Panc1 (cell line): ENCODE measurements around the gene TMEM131. TPM values are rescaled to one million over a fixed set of nuclear protein-coding genes. Genes with fewer than 3 reads are reported as not detected.

Experiments used
- ATAC-seq: fragments of 200-7000 bp; cut with Tn5 transposase; 2 replicates; pipeline ENCODE4 v1.9.1; 2020; ENCODE audit warnings: mild to moderate bottlenecking, moderate library complexity
- BruUV-seq: library from RNA; stranded (reverse); fragments of 400-500 nt; replicated peaks from 2 replicates; lab custom pipeline; 2021; lab: Mats Ljungman, UMichigan
- CTCF ChIA-PET: fragments of 300-600 bp; sonication (Branson Sonifier 250); formaldehyde crosslinking; loops from one replicate; lab custom pipeline; 2022; ENCODE audit warnings: antibody characterized with exemption; lab: Charles Lee
- POLR2A ChIA-PET: fragments of 300-600 bp; sonication (Branson Sonifier 250); formaldehyde crosslinking; loops from one replicate; lab custom pipeline; 2022; ENCODE audit warnings: antibody characterized with exemption; lab: Charles Lee
- DNase-seq: peaks from one replicate; pipeline ENCODE4 v3.0.0-alpha.2; 2010; ENCODE audit warnings: low read depth, low spot score
- H3K27ac ChIP-seq: 2 replicates; pipeline ENCODE4 v1.5.1; 2011; ENCODE audit warnings: mild to moderate bottlenecking, low read length, inconsistent platforms
- H3K27me3 ChIP-seq: fragments of 200-500 bp; sonication (Bioruptor generic); 2 replicates; pipeline ENCODE4 v1.6.0; 2014; ENCODE audit warnings: low read length, inconsistent platforms; ENCODE audit not compliant: control insufficient read depth, insufficient read depth
- H3K36me3 ChIP-seq: fragments of 200-500 bp; sonication (Bioruptor generic); 2 replicates; pipeline ENCODE4 v1.5.1; 2014; ENCODE audit warnings: inconsistent platforms, mild to moderate bottlenecking, low read length, moderate library complexity; ENCODE audit not compliant: control insufficient read depth, insufficient read depth
- H3K4me1 ChIP-seq: 2 replicates; pipeline ENCODE4 v1.5.1; 2011; ENCODE audit warnings: inconsistent platforms, mild to moderate bottlenecking, low read length, moderate library complexity; ENCODE audit not compliant: control insufficient read depth, insufficient read depth
- H3K4me3 ChIP-seq, 2 experiments: 2 replicates each; pipeline ENCODE4 v1.5.1; 2011 to 2012; ENCODE audit warnings: low read depth in 2 of 2, low read length in 2 of 2, mild to moderate bottlenecking in 2 of 2, inconsistent platforms in 1 of 2, moderate library complexity in 1 of 2
- H3K9me3 ChIP-seq: fragments of 200-500 bp; sonication (Bioruptor generic); 2 replicates; pipeline ENCODE4 v1.5.1; 2014; ENCODE audit warnings: low read depth, mild to moderate bottlenecking, inconsistent platforms, low read length, moderate library complexity; ENCODE audit not compliant: control insufficient read depth, insufficient read depth
- POLR2AphosphoS5 ChIP-seq: IDR thresholded peaks from 2 replicates; pipeline ENCODE4 v1.6.1; 2012; ENCODE audit warnings: mild to moderate bottlenecking, low read depth, low read length, moderate library complexity
- REST ChIP-seq, 2 experiments: IDR thresholded peaks; 2 replicates each; pipeline ENCODE4 v1.6.1; 2011 to 2012; ENCODE audit warnings: low read depth in 2 of 2, control low read depth in 1 of 2, low read length in 1 of 2, mild to moderate bottlenecking in 1 of 2, moderate library complexity in 1 of 2; ENCODE audit not compliant: insufficient read depth in 1 of 2
- SIN3A ChIP-seq: IDR thresholded peaks from 2 replicates; pipeline ENCODE4 v1.6.1; 2012; ENCODE audit warnings: low read depth, mild to moderate bottlenecking, low read length, moderate library complexity, borderline replicate concordance; ENCODE audit not compliant: insufficient read depth
- TCF7L2 ChIP-seq: IDR thresholded peaks from 2 replicates; pipeline ENCODE4 v1.6.1; 2011; ENCODE audit warnings: mild to moderate bottlenecking, low read depth, low read length, inconsistent platforms
- in situ Hi-C: cut with HindIII; loops from 2 replicates; pipeline ENCODE4 v1.10.0; 2016; ENCODE audit warnings: low sequenced_read_pairs, low pct_unique_long_range_greater_than_20kb
- intact Hi-C: fragments of 100-400 bp; cut with micrococcal nuclease; formaldehyde crosslinking; loops from one replicate; pipeline ENCODE4 v1.10.0; 2022; ENCODE audit not compliant: unreplicated experiment
- total RNA-seq: library from RNA; stranded (reverse); gene quantifications from one replicate; pipeline ENCODE4 v1.2.1, GENCODE V29; 2021; ENCODE audit not compliant: unreplicated experiment
- TF ChIP-seq, protein P1 (sequence below): fragments of 450-650 bp; IDR thresholded peaks from 2 replicates; pipeline ENCODE4 v1.5.1; 2017; ENCODE audit warnings: mild to moderate bottlenecking

Gene TMEM131
- total RNA-seq, 1 experiment from 2014 or later: 43.4 TPM

- Histone ChIP-seq H3K4me3 (no peak overlapping the region), H3K27me3 (no peaks in the 10 kb centered on the region), H3K4me1 (peaks cover 12% of the 10 kb centered on the region), H3K9me3 (no peaks in the 10 kb centered on the region), H3K27ac (no peak overlapping the region), H3K36me3 (peaks cover 3% of the 10 kb centered on the region; the same call in 1 of the 2 replicates)
- POLR2A ChIA-PET: no interaction called here
- ATAC-seq (no peak), DNase-seq (no peak)
- in situ Hi-C loops: no loop called here
- CTCF ChIA-PET: no interaction called here
- no TSS peak for BruUV-seq
- intact Hi-C loops: loop anchor here (10.0 kb wide), 1 partner anchor 387 kb away; no protein-coding TSS in a partner anchor
- no peak for TF ChIP-seq POLR2AphosphoS5
- TF ChIP-seq TCF7L2: no peak
- TF ChIP-seq, protein P1, sequence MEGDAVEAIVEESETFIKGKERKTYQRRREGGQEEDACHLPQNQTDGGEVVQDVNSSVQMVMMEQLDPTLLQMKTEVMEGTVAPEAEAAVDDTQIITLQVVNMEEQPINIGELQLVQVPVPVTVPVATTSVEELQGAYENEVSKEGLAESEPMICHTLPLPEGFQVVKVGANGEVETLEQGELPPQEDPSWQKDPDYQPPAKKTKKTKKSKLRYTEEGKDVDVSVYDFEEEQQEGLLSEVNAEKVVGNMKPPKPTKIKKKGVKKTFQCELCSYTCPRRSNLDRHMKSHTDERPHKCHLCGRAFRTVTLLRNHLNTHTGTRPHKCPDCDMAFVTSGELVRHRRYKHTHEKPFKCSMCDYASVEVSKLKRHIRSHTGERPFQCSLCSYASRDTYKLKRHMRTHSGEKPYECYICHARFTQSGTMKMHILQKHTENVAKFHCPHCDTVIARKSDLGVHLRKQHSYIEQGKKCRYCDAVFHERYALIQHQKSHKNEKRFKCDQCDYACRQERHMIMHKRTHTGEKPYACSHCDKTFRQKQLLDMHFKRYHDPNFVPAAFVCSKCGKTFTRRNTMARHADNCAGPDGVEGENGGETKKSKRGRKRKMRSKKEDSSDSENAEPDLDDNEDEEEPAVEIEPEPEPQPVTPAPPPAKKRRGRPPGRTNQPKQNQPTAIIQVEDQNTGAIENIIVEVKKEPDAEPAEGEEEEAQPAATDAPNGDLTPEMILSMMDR: no peak
- TF ChIP-seq SIN3A: no peak
- no peak for TF ChIP-seq REST (IDR thresholded peaks at IDR 0.05; ENCODE audit: insufficient read depth in 1 of 2, low read depth in 2 of 2, low read length in 1 of 2)
Observed at GRCh38 chr2:97997784-97998392, 2.1 kb upstream of the TMEM131 start.

GRCh38 chr2:97996679-97997078 is 931 bp upstream of the TMEM131 start:
- in situ Hi-C loops: no loop called here
- POLR2A ChIA-PET: no interaction called here
- TF ChIP-seq REST (IDR thresholded peaks at IDR 0.05; ENCODE audit: insufficient read depth in 1 of 2, low read depth in 2 of 2, low read length in 1 of 2) (no peak), POLR2AphosphoS5 (no peak), TCF7L2 (no peak)
- TF ChIP-seq, protein P1: no peak

More at GRCh38 chr2:97996679-97997078, 931 bp upstream of the TMEM131 start:
- H3K4me3 ChIP-seq: peak overlapping the region; percentile 81 to 96
- intact Hi-C loops: loop anchor here (10.0 kb wide), 1 partner anchor 388 kb away; no protein-coding TSS in a partner anchor
- no TSS peak for BruUV-seq
- no peaks in the 10 kb centered on the region for H3K27me3 ChIP-seq
- no peaks in the 10 kb centered on the region for H3K9me3 ChIP-seq
- DNase-seq: no peak
- H3K36me3 ChIP-seq: peaks cover 3% of the 10 kb centered on the region; the same call in 1 of the 2 replicates
- peak overlapping the region; percentile 92 for H3K27ac ChIP-seq
- no peak for ATAC-seq
- peaks cover 20% of the 10 kb centered on the region for H3K4me1 ChIP-seq
- CTCF ChIA-PET: no interaction called here
